Fibroblast of skin of back (primary cell): Measurements from ENCODE around the gene CXADR.
"Not testable (repeated sequence)": the region's sequence is repeated elsewhere in the genome, so short reads cannot be mapped to it uniquely, and the experiment has no call there.

Experiments used
- DNase-seq: peaks from one replicate; pipeline ENCODE4 v3.0.0-alpha.2; 2013

CXADR gene

GRCh38 chr21:17502985-17503384 lies 9.9 kb upstream of the CXADR start:
- DNase-seq: not testable (repeated sequence)

DNA sequence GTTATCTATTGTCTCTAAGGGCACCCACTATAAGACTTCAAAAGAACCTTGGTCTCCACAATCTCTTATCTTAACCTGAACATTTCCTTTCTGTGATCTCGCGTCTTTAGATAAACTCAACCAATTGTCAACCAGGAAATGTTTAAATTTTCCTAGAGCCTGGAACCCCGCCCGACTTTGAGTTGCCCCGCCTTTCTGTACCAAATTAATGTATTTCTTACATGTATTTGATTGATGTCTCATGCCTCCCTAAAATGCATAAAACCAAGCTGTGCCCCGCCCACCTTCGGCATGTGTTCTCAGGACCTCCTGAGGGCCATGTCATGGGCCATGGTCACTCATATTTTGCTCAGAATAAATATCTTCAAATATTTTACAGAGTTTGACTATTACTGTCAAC lies 5.9 kb upstream of the CXADR start:
- no peak for DNase-seq

- no peak for DNase-seq
Observed at GRCh38 chr21:17507591-17507990, 5.3 kb upstream of the CXADR start.

DNA sequence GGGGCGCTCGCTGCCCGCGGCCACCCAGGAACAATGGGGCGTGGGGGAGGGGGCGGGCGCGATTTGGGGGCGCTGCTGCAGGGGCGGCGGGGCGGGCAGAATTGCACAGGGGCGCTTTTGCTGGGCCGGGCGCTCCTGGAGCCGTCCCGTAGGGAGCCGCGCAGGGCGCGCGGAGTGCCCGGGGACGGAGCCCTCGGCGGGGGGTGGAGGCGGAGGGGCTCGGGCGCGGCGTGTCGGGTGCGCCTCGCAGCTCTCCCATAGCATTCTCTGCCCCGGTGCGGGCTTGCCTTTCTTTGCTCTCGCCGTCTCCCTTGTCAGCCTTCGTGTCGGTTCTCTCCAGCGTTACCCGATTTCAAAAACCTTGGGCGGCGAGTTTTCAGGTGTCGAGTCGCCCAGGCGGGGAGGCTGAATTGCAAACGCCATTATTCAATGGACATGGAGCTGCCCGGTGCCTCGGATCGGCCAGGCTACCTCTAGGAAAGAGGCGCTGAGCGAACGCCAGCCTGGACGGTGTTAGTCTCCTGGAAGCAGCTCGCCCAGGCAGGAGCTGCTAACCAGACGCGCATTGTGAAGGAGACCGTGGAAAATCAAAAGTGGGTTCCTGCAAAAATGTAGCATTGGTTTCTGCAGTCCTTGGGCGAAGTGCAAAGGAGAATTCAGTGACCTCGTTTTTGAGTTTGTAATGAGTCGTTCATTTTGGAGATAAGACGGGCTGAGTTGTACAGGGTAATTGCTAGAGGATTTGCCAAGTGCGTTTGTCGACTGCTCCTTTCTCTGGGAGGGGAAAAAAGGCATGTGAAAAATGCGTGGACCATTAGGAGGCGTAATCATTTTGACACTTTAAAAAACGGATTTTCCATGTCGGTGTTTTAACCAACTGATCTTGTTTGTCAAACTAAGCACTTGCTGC lies 626 bp downstream of the CXADR start:
- DNase-seq: no peak

DNA sequence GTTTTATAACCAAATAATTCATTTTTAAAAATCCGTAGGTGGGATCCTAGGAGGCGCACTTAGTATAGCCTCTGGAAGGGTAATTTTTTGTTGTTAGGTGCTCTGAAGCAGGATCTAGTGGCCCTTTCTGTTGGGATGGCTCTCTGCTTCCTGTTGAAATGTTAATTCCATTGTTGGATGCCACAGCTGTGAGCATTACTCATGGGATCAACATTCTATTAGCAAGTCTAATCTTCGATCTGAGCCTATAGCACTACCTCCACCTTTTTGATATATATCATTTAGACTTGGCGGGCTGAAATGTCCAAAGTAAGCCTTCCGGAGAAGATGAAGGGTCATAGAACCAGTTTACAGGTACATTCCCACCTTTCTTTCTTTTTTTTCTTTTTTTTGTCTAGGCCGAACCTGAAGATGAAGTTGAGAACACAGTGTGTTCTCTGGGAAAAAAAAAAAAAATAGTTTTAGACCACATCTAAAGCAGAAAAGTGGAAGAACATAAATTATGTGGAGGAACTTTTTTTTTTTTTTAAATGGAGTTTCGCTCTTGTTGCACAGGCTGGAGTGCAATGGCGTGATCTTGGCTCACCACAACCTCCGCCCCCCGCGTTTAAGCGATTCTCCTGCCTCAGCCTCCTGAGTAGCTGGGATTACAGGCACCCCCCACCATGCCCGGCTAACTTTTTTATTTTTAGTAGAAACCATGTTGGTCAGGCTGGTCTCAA lies 1.4 kb downstream of the CXADR start:
- DNase-seq: peak; percentile 12

DNA sequence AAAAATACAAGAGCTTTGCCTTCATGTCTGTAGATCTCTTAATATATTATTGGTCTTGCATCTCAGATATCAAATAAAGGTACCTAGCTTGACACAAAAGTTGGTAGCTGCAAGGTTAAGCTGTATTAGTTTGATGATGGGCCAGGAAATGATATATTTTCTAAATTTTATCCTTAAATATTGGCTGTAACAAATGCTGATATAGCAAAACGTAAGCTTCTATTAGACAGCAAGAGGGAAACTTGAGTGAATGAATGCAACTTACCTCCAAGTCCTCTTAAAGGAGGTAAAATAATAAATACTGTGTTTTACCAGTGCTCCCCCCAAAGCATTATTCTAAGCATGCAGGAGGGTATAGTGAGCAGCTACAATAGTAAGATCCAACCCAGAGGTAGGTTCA lies 4.2 kb downstream of the CXADR start:
- not testable (repeated sequence) for DNase-seq

GRCh38 chr21:17519208-17519738 lies 6.4 kb downstream of the CXADR start:
- DNase-seq: no peak

GRCh38 chr21:17519965-17520609 lies 7.2 kb downstream of the CXADR start:
- no peak for DNase-seq

DNA sequence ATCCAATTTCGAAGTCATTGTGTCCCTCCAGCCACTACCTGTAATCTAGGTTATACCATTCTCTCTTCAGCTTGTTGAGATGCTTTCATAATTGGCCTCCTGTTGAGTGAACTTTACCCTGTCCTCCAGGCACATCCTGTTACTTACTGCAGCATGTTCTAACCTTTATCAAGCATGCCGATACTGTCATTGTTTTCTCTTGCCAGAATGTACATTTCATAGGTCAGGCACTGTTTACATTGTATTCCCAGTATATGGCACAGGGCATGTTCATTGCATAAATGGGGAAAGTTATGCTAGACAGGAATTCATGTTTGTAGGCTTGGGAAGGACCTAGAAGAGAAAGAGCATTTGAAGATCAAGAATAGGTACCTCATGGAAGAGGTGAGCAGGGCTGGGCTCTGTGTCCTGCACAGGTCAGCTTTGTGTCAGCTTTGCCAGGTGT lies 10.2 kb downstream of the CXADR start:
- DNase-seq: no peak

GRCh38 chr21:17523979-17524494 lies 11.2 kb downstream of the CXADR start:
- not testable (repeated sequence) for DNase-seq

DNA sequence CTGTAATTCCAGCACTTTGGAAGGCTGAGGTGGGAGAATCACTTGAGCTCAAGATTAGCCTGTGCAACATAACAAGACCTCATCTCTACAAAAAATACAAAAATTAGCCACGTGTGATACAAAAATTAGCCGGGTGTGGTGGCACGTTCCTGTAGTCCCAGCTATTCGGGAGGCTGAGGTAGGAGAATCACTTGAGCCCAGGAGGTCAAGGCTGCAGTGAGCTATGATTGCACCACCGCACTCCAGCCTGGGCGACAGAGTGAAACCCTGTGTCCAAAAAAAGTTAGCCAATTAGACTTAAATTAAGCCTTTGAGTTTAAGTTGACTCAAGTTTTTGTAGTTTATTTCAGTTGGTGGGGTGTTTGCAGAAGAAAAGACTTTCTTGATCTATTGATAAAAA lies 11.8 kb downstream of the CXADR start:
- DNase-seq: no peak

DNA sequence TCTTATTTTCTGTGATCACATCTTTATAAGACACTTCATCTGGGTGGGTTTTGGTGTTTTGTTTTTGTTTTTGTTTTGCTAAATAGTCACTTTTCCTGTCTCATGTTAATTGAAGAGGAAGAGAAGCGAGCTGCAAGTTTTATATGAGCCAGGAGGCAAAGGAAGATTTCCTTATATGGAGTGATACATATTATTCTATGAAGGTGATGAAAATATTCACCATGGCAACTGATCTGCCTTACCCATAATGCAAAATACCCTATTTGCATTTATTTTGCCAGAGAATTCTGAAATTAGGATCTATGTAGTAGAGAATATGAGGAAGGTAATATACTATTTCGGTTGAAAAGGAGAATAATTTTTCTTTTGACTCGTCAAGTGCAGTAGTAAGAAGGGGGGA lies 13.9 kb downstream of the CXADR start:
- no peak for DNase-seq

DNA sequence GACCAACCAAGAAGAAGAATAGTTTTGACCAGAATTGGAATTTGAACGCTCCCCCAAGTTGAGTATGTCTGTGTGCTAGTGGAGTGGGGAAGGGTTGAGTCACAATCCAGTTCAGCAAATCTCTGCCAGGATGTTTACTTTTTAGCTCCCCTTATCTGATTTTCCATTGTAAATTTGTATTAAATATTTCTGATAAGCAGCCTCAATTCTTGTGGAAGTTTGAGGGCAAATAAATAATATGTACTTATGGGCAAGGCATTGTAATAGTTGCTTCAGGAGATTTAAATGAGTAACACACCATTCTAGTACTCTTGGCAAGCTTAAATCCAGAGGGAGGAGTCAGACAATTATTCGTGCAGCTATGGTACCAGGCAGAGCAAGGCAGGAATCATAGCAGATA lies 14.4 kb downstream of the CXADR start:
- no peak for DNase-seq

DNA sequence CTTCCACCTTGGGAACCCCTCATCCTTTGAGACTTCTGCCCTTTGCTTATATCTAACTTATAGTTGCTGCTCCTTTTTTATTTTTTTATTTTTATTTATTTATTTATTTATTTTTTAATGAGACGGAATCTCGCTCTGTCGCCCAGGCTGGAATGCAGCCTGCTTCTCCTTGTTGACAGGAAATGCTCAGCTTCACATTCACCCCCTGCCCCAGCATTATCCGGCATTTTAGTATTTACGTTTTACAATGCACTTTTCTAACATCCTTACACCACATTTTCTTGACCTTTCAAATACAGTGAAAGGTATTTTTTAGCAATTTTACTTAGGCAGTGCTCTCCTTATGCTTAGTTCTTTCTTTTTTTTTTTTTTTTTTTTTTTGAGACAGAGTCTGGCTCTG lies 14.9 kb downstream of the CXADR start:
- no peak for DNase-seq

DNA sequence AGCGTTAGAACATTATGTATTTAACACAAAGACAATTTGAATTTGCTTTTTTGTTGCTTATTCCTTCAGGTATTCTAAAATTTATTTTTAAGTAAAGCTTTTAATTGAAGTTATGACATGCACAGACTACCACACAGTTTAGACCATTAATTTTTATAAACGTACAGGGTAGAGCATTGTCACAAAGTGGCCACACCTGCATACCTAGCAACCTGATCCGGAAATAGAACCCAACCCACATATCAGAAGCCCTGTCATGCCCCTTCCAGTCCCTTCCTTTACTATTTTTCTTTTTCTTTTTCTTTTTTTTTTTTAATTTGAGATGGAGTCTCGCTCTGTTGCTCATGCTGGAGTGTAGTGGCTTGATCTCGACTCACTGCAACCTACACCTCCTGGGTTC lies 16.8 kb downstream of the CXADR start:
- DNase-seq: no peak

DNA sequence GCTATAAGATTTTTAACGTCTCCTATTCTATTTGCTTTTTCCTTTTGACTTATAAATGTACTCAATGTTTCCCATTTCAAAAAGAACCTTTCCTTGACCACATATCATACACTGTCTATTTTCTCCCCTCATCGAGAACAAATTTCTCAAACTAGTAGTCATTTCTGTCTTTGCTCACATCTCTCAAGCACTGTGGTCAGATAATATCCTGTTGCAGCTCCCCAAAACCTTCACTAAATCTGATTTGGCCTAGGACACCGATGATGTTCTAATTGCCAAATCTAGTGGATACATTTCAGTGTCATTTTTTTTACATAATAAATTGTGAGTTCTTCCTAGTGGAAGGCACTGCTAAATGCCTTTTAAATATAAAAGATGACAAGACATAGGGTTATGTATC lies 19.4 kb downstream of the CXADR start:
- no peak for DNase-seq

- no peak for DNase-seq
Observed at GRCh38 chr21:17536381-17536780, 23.5 kb downstream of the CXADR start.

- no peak for DNase-seq
Observed at GRCh38 chr21:17537299-17537698, 24.5 kb downstream of the CXADR start.

DNA sequence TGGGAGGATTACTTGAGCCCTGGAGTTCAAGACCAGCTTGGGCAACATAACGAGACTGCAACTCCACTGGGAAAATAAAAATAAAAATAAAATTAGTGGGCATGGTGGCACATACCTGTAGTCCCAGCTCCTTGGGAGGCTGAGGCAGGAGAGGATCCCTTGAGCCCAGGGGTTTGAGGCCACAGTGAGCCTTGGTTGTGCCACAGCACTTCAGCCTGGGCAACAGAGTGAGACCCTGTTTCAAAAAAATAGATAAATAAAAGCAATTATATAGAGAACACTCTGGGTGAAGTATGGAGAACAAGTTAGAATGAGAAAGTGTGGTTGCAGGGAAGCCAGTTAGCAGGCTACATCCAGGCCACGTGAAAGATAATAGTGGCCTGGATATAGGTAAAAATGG lies 25.7 kb downstream of the CXADR start:
- no peak for DNase-seq

DNA sequence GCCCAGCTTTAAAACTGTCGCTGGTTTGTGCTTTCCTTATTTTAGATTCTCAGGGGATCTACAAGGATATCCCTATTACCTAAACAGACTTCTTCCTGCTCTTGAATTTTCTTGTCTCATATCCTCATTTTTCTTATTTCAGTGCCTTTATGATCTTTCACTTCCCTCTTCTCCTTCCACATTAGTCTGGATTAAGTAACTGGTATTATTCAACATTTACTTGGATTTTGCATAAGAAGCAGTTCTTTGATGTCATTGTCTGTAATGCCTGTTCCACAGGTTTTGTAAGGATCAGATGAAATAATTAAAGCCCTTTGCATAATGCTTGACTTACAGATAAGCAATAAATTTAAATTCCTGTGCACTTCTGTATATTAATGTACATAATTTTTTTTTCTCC lies 26.5 kb downstream of the CXADR start:
- DNase-seq: no peak

DNA sequence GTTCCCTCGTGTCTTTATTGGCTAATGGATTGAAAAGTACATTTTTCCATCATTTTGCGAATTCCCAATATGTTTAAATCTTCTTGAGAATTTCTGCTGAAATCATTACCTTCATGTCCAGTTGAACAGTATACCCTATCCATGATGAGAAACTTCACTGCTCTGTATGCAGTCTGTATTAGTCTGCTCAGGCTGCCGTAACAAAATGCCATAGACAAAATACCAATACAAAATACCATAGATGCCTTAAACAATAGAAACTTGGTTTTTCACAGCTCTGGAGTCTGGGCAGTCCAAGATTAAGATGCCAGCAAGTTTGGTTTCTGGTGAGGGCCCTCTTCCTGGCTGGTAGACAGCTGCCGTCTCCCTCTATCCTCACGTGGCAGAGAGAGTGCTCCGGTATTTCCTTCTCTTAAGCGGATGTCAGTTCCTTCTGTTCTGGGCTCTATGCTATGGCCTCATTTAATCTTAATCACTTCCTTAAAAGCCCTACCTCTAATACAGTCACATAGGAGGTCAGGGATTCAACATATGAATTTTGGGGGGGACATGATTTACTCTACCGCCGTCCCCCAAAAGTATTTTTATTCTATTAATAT lies 27.0 kb downstream of the CXADR start:
- no peak for DNase-seq

GRCh38 chr21:17540530-17540929 lies 27.7 kb downstream of the CXADR start:
- no peak for DNase-seq
